WI38 (cell line): ENCODE measurements around the gene ACOT7.

Experiments
- H3K4me3 ChIP-seq: 2 replicates; pipeline ENCODE4 v1.5.1; 2011; ENCODE audit warnings: low read depth, mild to moderate bottlenecking, control low read depth, low read length
- CTCF ChIP-seq: IDR thresholded peaks from 2 replicates; pipeline ENCODE4 v1.5.1; 2012; ENCODE audit warnings: low read depth, mild to moderate bottlenecking, control low read depth, low read length

Gene ACOT7

GRCh38 chr1:6239213-6239752, 154.3 kb downstream of the ACOT7 start:
- no peak for TF ChIP-seq CTCF
- no peak overlapping the region for H3K4me3 ChIP-seq

GRCh38 chr1:6237093-6237492, 156.5 kb downstream of the ACOT7 start:
- TF ChIP-seq CTCF, result no peak
- no peak overlapping the region for H3K4me3 ChIP-seq

GRCh38 chr1:6235296-6235677, 158.3 kb downstream of the ACOT7 start:
- H3K4me3 ChIP-seq, result peak overlapping the region; percentile 84
- no peak for TF ChIP-seq CTCF

GRCh38 chr1:6234502-6235295, 158.9 kb downstream of the ACOT7 start:
- no peak for TF ChIP-seq CTCF
- peak overlapping the region; percentile 84 for H3K4me3 ChIP-seq

GRCh38 chr1:6233376-6233775, 160.2 kb downstream of the ACOT7 start:
- H3K4me3 ChIP-seq, result no peak overlapping the region
- no peak for TF ChIP-seq CTCF

- TF ChIP-seq CTCF, result no peak
These were observed 167.9 kb downstream of the ACOT7 start for GRCh38 chr1:6225651-6226050.

GRCh38 chr1:6224718-6225117, 168.8 kb downstream of the ACOT7 start:
- H3K4me3 ChIP-seq, result no peak overlapping the region

More at GRCh38 chr1:6225651-6226050, 167.9 kb downstream of the ACOT7 start:
- no peak overlapping the region for H3K4me3 ChIP-seq

More at GRCh38 chr1:6224718-6225117, 168.8 kb downstream of the ACOT7 start:
- TF ChIP-seq CTCF, result no peak
